Right renal cortex interstitium (tissue), 3 donors: ENCODE measurements around the gene BBS12. TPM values are rescaled to one million over a fixed set of nuclear protein-coding genes. Genes with fewer than 3 reads are reported as not detected.
"Not testable (repeated sequence)": the region's sequence is repeated elsewhere in the genome, so short reads cannot be mapped to it uniquely, and the experiment has no call there.

Experiments used
- DNase-seq, 3 donors: peaks; one replicate each; pipeline ENCODE4 v3.0.0-alpha.2; 2013; ENCODE audit warnings: low read depth in 3 of 3, low spot score in 2 of 3
- polyA plus RNA-seq, 3 donors: library from polyadenylated mRNA; unstranded; fragments of 120-200 nt; gene quantifications; one replicate each; pipeline ENCODE4 v1.2.1, GENCODE V29; 2013; ENCODE audit not compliant: insufficient read length in 3 of 3

The BBS12 gene
- polyA plus RNA-seq, 3 donors = 14.8 to 16.2 (median 15.1) TPM

DNA sequence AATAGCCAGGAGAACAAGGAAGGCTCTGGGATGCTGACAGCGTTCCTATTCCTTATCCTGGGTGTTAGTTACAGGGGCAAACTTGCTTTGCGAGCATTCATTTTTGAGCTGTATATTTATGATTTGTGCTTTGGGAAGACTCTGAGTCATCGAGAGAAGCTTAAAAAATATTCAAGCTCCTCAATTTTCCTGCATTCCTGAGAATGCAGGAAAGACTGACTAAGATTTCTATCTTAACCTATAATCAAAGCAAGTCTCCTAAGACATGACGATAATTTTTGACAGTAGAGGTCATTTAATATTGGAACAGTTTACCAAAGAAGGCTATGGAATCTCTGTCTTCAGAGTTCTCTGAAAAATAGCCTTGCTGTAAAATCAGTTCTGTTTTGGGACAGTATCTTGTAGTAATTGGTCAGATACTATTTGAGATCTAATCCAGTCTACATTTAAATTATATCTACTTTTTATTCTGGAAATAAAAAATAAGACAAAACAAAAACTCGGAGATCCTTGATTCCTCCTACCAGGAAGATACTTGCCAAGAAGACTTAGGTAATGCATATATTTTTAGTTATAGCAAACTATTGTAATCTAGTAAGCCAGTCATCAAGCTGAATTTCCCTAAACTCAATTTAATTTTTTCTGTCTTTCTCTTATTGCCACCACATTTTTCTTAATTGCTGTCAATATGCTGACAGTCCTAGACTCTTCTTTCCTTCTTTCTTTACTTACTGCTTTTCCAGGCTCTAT lies 31.7 kb downstream of the BBS12 start:
- no peak for DNase-seq

DNA sequence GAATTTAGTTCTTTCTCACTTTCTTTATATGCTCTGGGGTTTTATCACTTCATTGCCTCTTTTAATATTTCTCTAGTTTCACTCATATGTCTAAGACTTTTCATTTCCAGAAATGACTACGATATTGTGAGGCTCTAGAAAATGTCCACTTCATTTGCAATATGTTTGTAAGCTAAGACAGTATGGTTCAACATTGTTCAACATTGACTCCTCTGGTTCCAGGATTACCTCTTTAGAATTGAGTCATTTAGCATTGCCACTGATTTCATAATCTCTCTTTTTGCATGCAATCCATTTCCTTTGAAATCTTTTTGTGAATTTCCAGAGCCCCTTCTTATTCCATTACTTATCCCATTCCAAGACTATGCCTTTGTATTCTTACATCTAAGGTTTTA lies 32.3 kb downstream of the BBS12 start:
- no peak for DNase-seq

DNA sequence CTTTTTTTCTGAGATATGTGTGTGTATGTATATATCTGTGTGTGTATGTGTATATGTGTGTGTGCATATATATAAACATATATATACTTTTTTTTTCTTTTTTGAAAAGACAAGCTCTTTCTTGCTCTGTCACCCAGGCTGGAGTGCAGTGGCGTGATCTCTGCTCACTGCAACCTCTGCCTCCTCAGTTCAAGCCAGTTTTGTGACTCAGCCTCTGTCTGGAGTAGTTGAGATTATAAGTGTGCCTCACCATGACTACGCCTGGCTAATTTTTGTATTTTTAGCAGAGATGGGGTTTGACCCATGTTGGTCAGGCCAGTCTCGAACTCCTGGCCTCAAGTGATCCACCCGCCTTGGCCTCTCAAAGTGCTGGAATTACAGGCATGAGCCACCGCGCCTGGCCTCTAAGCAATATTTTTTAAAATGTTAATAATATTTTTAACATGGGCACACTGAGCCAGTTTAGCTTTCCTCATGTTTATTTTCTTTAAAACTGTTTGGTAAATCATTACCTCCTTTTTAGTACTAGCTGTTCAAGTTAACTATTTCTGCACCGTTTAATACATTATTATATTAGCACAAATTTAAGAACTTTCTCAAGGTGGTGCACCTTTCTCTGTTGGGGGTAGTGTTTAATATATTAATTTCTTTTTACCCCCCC lies 33.3 kb downstream of the BBS12 start:
- no peak for DNase-seq

- no peak for DNase-seq
Observed at GRCh38 chr4:122766353-122766705, 33.8 kb downstream of the BBS12 start.

DNA sequence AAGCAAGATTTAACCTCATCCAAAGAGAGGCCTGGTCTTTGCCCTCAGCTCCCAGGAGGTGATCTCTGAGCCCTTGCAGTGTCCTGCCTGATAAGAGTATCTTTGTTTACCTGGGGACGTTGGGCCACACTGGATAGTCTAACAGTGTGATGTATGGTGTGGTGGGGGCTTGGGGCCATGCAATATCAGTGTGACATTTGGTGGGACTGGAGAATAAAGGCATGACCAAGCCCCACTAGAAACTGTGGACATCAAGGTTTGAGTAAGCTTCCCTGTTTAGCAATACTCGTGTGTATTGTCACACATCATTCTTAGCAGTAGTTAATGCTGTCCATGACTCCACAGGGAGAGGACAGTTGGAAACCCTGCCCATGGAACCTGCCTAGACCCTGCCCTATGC lies 34.4 kb downstream of the BBS12 start:
- no peak for DNase-seq

GRCh38 chr4:122771724-122772123 lies 39.2 kb downstream of the BBS12 start:
- no peak for DNase-seq

DNA sequence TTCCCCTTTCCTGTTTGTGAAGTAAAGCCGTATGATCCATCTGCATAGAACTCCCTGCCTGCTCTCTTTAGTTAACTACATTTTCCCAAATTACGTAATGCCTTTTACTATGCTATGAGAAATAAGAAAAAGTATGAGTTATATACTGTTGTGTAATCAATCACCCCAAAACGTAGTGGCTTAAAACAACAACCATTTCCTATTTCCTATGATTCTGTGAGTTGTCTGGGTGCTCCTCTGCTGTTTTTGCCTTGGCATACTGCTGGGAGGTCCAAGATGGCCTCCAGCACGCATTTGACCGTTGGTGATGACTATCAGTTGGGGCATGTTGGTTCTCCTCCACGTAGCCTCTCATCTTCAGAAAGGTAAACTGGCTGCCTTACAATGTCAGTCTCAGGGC lies 39.8 kb downstream of the BBS12 start:
- DNase-seq = no peak

GRCh38 chr4:122772986-122773385 lies 40.5 kb downstream of the BBS12 start:
- no peak for DNase-seq

- no peak for DNase-seq
Observed at GRCh38 chr4:122775039-122775438, 42.5 kb downstream of the BBS12 start.

GRCh38 chr4:122775987-122776836 lies 43.7 kb downstream of the BBS12 start:
- DNase-seq = no peak

DNA sequence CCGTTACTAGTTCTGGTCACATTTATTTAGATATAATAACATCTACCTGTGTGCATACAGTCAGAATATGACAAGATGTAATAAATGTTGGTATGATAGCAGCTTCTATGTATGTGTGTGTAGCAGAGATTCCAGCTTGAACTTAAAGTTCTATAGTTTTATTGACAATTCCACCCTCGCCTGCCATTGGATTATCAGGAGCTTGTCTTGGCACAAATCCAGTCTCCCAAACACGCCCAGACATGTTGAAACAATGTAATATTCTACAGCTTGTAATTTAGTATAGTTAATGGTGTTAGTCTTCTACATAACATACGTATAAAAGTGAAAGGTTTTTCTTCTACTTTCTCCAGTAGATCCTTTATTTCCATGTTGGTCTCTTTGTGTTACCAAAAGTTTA lies 44.4 kb downstream of the BBS12 start:
- no peak for DNase-seq

DNA sequence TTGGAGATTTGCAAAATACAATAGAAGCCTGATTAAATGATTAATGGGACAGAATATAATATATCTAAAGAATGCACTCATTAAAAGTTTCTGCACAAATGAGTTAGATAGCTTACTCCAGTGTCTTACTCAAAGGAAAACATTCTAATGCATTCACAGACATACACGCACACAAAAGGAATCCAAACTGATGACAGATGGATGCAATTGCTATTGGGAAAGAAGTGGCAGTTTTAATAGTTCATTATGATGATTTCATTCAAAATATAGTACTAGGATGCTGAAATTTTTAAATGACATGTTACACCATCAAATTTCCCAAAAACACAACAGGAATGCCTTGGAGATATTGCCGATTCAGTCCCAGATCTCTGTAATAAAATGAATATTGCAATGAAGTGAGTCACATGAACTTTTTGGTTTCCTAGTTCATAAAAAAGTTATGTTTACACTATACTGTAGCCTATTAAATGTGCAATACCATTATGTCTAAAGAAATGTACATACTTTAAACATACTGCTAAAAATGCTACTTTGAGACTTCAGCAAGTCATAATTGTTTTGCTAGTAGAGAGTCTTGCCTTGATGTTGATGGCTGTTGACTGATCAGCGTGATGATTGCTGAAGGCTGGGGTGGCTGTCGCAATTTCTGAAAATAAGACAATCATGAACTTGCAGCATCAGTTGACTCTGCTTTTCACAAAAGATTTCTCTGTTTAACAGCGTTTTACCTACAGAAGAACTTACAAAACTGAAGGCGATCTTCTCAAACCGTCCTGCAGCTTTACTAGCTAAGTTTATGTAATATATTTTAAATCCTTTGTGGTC lies 45.6 kb downstream of the BBS12 start:
- no peak for DNase-seq

GRCh38 chr4:122781486-122781885 lies 49.0 kb downstream of the BBS12 start:
- DNase-seq = no peak

GRCh38 chr4:122783301-122784215 lies 51.1 kb downstream of the BBS12 start:
- DNase-seq = no peak

DNA sequence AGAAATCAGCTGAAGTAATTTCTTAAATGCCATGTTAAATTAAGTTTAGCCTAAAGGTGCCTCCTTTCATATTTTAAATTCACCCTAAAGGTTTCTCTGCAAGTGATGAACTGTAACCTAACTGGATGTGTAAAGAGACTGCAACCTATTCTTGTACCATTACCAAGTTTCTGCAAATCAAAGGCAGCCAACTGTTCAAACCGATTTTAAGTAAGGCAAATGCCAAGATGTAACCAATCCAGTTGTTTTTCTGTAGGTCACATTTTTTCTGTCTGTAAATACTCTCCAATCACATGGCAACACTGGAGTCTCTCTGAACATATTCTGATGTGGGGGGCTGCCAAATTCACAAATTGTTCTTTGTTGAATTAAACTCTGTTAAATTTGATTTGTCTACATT lies 51.8 kb downstream of the BBS12 start:
- no peak for DNase-seq

DNA sequence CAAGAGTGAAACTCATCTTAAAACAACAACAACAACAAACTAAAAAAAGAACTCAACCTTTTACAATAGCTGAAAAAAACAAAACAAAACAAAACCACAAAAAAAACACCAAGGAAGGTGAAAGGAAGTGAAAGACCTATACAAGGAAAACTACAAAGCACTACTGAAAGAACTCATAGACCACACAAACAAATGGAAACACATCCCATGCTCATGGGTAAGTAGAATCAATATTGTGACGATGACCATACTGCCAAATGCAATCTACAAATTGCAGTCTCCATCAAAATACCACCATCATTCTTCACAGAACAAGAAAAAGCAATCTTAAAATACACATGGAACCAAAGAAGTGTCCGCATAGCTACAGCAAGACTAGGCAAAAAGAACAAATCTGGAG lies 52.6 kb downstream of the BBS12 start:
- DNase-seq = no peak

DNA sequence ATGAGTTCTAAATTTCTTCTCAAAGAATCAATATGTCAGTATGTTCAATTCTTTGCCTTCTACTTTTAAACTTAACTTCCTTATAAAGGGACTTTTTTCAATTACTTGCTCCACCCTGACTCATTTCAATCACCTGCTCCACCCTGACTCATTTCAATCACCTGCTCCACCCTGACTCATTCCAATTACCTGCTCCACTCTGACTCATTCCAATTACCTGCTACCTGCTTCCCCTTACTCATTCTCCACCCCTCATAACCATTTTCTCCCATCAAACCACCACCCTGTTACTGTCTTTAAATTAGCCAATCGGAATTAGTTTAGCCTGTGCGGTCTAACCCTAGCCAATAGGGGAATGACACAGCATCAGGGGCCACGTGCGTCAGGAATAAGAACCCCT lies 53.8 kb downstream of the BBS12 start:
- not testable (repeated sequence) for DNase-seq

DNA sequence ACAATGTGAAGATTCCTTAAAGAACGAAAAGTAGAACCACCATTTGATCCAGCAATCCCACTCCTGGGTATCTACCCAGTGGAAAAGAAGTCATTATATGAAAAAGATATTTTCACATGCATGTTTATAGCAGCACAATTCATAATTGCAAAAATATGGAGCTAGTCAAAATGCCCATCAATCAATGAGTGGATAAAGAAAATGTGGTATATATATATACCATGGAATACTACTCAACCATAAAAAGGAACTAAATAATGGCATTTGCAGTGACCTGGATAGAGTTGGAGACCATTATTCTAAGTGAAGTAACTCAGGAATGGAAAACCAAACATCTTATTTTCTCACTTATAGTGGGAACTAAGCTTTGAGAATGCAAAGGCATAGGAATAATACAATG lies 54.4 kb downstream of the BBS12 start:
- not testable (repeated sequence) for DNase-seq

DNA sequence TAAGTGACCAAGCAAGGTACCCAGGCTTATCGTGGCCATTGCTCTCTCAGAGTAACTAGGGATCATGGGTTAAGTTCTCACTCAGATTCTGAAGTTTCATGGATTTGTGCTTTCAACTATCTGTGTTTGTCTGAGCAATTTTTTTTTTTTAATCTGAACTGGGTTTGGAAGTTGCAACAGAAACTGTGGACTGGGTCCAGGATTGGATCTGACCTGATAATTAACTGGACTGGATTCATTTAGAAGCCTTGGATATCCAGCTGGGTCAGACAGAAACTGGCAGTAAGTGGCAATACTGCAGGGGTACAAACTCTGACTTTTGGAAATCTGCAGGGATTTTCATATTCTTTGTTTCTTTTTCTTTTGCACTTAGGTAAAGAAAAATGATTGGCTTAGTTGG lies 55.4 kb downstream of the BBS12 start:
- DNase-seq = no peak

DNA sequence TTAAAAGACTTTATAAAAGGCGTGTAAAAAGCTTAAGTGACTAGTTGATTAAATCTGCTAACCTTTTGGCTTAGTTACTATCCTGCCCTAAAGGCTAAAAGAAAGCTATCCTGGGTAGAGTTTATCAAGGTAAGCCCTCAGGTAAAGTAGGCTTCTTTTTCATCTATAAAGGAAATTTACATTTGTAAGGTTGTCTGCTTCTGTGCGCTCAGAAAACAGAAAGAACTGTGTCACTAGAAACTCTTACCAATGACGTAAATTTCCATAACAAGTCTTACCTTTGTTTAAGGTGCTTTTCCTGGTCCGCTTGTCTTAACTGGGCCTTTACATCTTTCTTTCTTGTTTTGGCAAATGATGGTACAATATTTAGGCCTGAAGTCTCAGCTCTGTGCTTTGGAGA lies 56.4 kb downstream of the BBS12 start:
- DNase-seq = no peak
